B cell (primary cell): ENCODE measurements around the gene PPFIA2.

ENCODE experiments used
- CTCF ChIP-seq: fragments of 200-600 bp; IDR thresholded peaks from one replicate; pipeline ENCODE4 v1.8.0; 2022; ENCODE audit warnings: antibody characterized with exemption, mild to moderate bottlenecking
- EZH2 ChIP-seq: IDR thresholded peaks from 2 replicates; pipeline ENCODE4 v1.6.1; 2012; ENCODE audit warnings: borderline replicate concordance, low read depth, mild to moderate bottlenecking, moderate library complexity, low read length; ENCODE audit not compliant: insufficient read depth, poor library complexity, severe bottlenecking

GRCh38 chr12:81386101-81386500 lies 373.0 kb downstream of the PPFIA2 start:
- TF ChIP-seq EZH2 (no peak), CTCF (no peak)
